CD14-positive monocyte (primary cell): ENCODE results near the gene GAREM1. TPM values are rescaled to one million over a fixed set of nuclear protein-coding genes. Genes with fewer than 3 reads are reported as not detected.

ENCODE experiments used
- DNase-seq, 3 donors: peaks; one replicate each; pipeline ENCODE4 v3.0.0-alpha.2; 2011 to 2022
- H2AFZ ChIP-seq: 2 replicates; pipeline ENCODE4 v1.6.0; 2012; ENCODE audit warnings: mild to moderate bottlenecking, low read depth, low read length, inconsistent platforms; ENCODE audit not compliant: insufficient read depth, poor library complexity, severe bottlenecking
- H3K27ac ChIP-seq, 2 donors: 1 replicate in 1 of 2; 2 replicates in 1 of 2; pipeline ENCODE4 v1.5.1; 2012 to 2013; ENCODE audit warnings: low read length in 2 of 2, control low read depth in 1 of 2, inconsistent platforms in 1 of 2, low read depth in 1 of 2, mild to moderate bottlenecking in 1 of 2
- H3K27me3 ChIP-seq, 2 donors: one replicate each; pipeline versions ENCODE4 v1.6.0 to v1.6.1; 2011 to 2013; ENCODE audit warnings: low read length in 2 of 2; ENCODE audit not compliant: control insufficient read depth in 2 of 2, insufficient read depth in 2 of 2
- H3K36me3 ChIP-seq, 2 donors: replicated peaks in 1 of 2; 1 replicate in 1 of 2; 2 replicates in 1 of 2; pipeline versions ENCODE4 v1.5.1 to v1.6.1; 2012 to 2013; ENCODE audit warnings: low read length in 2 of 2, control low read depth in 1 of 2, inconsistent platforms in 1 of 2, mild to moderate bottlenecking in 1 of 2; ENCODE audit not compliant: insufficient read depth in 2 of 2, control insufficient read depth in 1 of 2
- H3K4me1 ChIP-seq, 2 donors: 1 replicate in 1 of 2; 2 replicates in 1 of 2; pipeline versions ENCODE4 v1.5.1 to v1.6.1; 2012 to 2013; ENCODE audit warnings: low read length in 2 of 2, control low read depth in 1 of 2, inconsistent platforms in 1 of 2, mild to moderate bottlenecking in 1 of 2, moderate library complexity in 1 of 2; ENCODE audit not compliant: insufficient read depth in 2 of 2, control insufficient read depth in 1 of 2
- H3K4me2 ChIP-seq: replicated peaks from 2 replicates; pipeline ENCODE3; 2012; ENCODE audit warnings: low read length, moderate library complexity, mild to moderate bottlenecking; ENCODE audit not compliant: poor library complexity, severe bottlenecking; ENCODE audit errors: extremely low read depth
- H3K4me3 ChIP-seq, 3 experiments: fragments of 200-600 bp in 1 of 3; sonication (generic) in 1 of 3; replicated peaks in 1 of 3; 1 replicate in 2 of 3; 2 replicates in 1 of 3; pipeline ENCODE4 v1.5.1; 2011 to 2013; ENCODE audit warnings: low read length in 3 of 3, mild to moderate bottlenecking in 3 of 3, control low read depth in 2 of 3, low read depth in 2 of 3, inconsistent platforms in 1 of 3, moderate library complexity in 1 of 3
- H3K79me2 ChIP-seq: 2 replicates; pipeline ENCODE4 v1.6.0; 2012; ENCODE audit warnings: mild to moderate bottlenecking, control low read depth, inconsistent platforms, low read length, moderate library complexity; ENCODE audit not compliant: insufficient read depth
- H3K9ac ChIP-seq: 2 replicates; pipeline ENCODE4 v1.6.0; 2017; ENCODE audit warnings: low read length, mild to moderate bottlenecking; ENCODE audit not compliant: insufficient read depth, poor library complexity, severe bottlenecking
- H3K9me3 ChIP-seq, 2 donors: replicated peaks in 1 of 2; 1 replicate in 1 of 2; 2 replicates in 1 of 2; pipeline versions ENCODE4 v1.5.1 to v1.6.1; 2012 to 2013; ENCODE audit warnings: low read length in 2 of 2, control low read depth in 1 of 2; ENCODE audit not compliant: control insufficient read depth in 1 of 2, insufficient read depth in 1 of 2
- H4K20me1 ChIP-seq: 2 replicates; pipeline ENCODE4 v1.6.0; 2012; ENCODE audit warnings: mild to moderate bottlenecking, low read length, control low read depth, moderate library complexity; ENCODE audit not compliant: insufficient read depth
- H3K27ac Mint-ChIP-seq, 7 donors: one replicate each; pipeline ENCODE4 v1.8.0; 2020; ENCODE audit warnings: mild to moderate bottlenecking in 7 of 7, mixed read lengths in 7 of 7, moderate library complexity in 6 of 7, inconsistent platforms in 2 of 7
- H3K27me3 Mint-ChIP-seq, 3 donors: one replicate each; pipeline ENCODE4 v1.8.0; 2021 to 2022; ENCODE audit warnings: low read depth in 3 of 3, mild to moderate bottlenecking in 3 of 3, mixed read lengths in 3 of 3, moderate library complexity in 3 of 3, inconsistent platforms in 1 of 3
- H3K36me3 Mint-ChIP-seq, 2 donors: one replicate each; pipeline ENCODE4 v1.8.0; 2020; ENCODE audit warnings: mixed read lengths in 2 of 2, inconsistent platforms in 1 of 2, mild to moderate bottlenecking in 1 of 2
- H3K4me1 Mint-ChIP-seq: one replicate; pipeline ENCODE4 v1.8.0; 2020; ENCODE audit warnings: mild to moderate bottlenecking, mixed read lengths
- H3K4me3 Mint-ChIP-seq, 2 donors: one replicate each; pipeline ENCODE4 v1.8.0; 2020; ENCODE audit warnings: mild to moderate bottlenecking in 2 of 2, mixed read lengths in 2 of 2, moderate library complexity in 1 of 2
- H3K9me3 Mint-ChIP-seq, 7 donors: one replicate each; pipeline ENCODE4 v1.8.0; 2020 to 2022; ENCODE audit warnings: mixed read lengths in 7 of 7, mild to moderate bottlenecking in 6 of 7, moderate library complexity in 6 of 7, inconsistent platforms in 2 of 7
- CTCF ChIP-seq: fragments of 200-600 bp; IDR thresholded peaks from one replicate; pipeline ENCODE4 v1.8.0; 2022; ENCODE audit warnings: antibody characterized with exemption, mild to moderate bottlenecking
- WGBS: methylation state at CpG from one replicate; pipeline ENCODE4 v1.1.5; 2013; ENCODE audit warnings: missing lambda C conversion rate; ENCODE audit not compliant: insufficient coverage; 5-methylcytosine and 5-hydroxymethylcytosine counted together
- intact Hi-C, 2 donors: fragments of 100-400 bp; cut with micrococcal nuclease; formaldehyde crosslinking; loops; one replicate each; pipeline versions ENCODE4 v1.15.0 to v1.15.1; 2023
- polyA plus RNA-seq, 3 donors: library from polyadenylated mRNA; depleted of rRNA in 1 of 3; unstranded in 2 of 3; stranded (reverse) in 1 of 3; fragments of 300-500 nt in 2 of 3; fragments of >200 nt in 1 of 3; fragmentation: Illumina TruSeq in 2 of 3; gene quantifications; 1 replicate in 2 of 3; 2 replicates in 1 of 3; pipeline ENCODE4 v1.2.3, GENCODE V29; 2012 to 2021

Gene GAREM1
- polyA plus RNA-seq, 3 donors: 0.24 TPM; not detected in 2

- Histone ChIP-seq H3K27me3 (no peaks in the 10 kb centered on the region), H3K9me3 (no peaks in the 10 kb centered on the region), H3K9ac (no peak overlapping the region), H3K27ac (no peak overlapping the region), H3K4me1 (no peaks in the 10 kb centered on the region), H3K79me2 (no peaks in the 10 kb centered on the region), H3K4me3 (no peak overlapping the region), H4K20me1 (no peaks in the 10 kb centered on the region), H3K36me3 (no peaks in the 10 kb centered on the region), H3K4me2 (no peak overlapping the region), H2AFZ (no peak overlapping the region)
- Mint-ChIP-seq H3K4me1 (no peaks in the 10 kb centered on the region), H3K4me3 (no peak overlapping the region), H3K36me3 (no peaks in the 10 kb centered on the region), H3K27me3 (peaks cover 0 to 3% (median 2%) of the 10 kb centered on the region in 3 donors), H3K27ac (no peak overlapping the region), H3K9me3 (peaks cover 0 to 3% (median 0%) of the 10 kb centered on the region in 7 donors)
- intact Hi-C loops: no loop called here
- TF ChIP-seq CTCF: no peak
- no peak for DNase-seq
- WGBS: 89% methylated on average over 4 of the region's 5 CpGs
Observed at GRCh38 chr18:32386471-32386870, 84.2 kb downstream of the GAREM1 start.

- no peaks in the 10 kb centered on the region for H3K27me3 ChIP-seq
- H3K9me3 Mint-ChIP-seq: peaks cover 0 to 3% (median 0%) of the 10 kb centered on the region in 7 donors
- DNase-seq: no peak
- H3K4me1 ChIP-seq: no peaks in the 10 kb centered on the region
- TF ChIP-seq CTCF: no peak
- 77% methylated on average over 3 of the region's 4 CpGs for WGBS
- H3K79me2 ChIP-seq: no peaks in the 10 kb centered on the region
- H3K9me3 ChIP-seq: no peaks in the 10 kb centered on the region
- no peak overlapping the region for H2AFZ ChIP-seq
- no peak overlapping the region for H3K27ac ChIP-seq
- H3K36me3 Mint-ChIP-seq: no peaks in the 10 kb centered on the region
- no peak overlapping the region for H3K4me3 Mint-ChIP-seq
- H3K4me2 ChIP-seq: no peak overlapping the region
- H4K20me1 ChIP-seq: no peaks in the 10 kb centered on the region
- no peak overlapping the region for H3K4me3 ChIP-seq
- no peak overlapping the region for H3K9ac ChIP-seq
- H3K27me3 Mint-ChIP-seq: peaks cover 0 to 7% (median 2%) of the 10 kb centered on the region in 3 donors
- H3K36me3 ChIP-seq: no peaks in the 10 kb centered on the region
- intact Hi-C loops: no loop called here
- H3K4me1 Mint-ChIP-seq: no peaks in the 10 kb centered on the region
- H3K27ac Mint-ChIP-seq: no peak overlapping the region
Observed at GRCh38 chr18:32383050-32383819, 87.4 kb downstream of the GAREM1 start.
